SU-DHL-6 (cell line): Measurements from ENCODE around the gene SNRPD1.

Experiments used
- H2AFZ ChIP-seq: fragments of 200-600 bp; sonication (generic); 2 replicates; pipeline ENCODE4 v1.6.1; 2014; ENCODE audit warnings: low read depth, mild to moderate bottlenecking, moderate library complexity, mixed read lengths, antibody characterized with exemption, low read length; ENCODE audit not compliant: severe bottlenecking
- H3F3A ChIP-seq: fragments of 200-600 bp; shearing (Covaris generic); 2 replicates; pipeline ENCODE4 v1.6.0; 2016; ENCODE audit warnings: antibody characterized with exemption, mild to moderate bottlenecking; ENCODE audit not compliant: insufficient read depth
- H3K27ac ChIP-seq: fragments of 200-600 bp; sonication (generic); 2 replicates; pipeline ENCODE4 v1.5.1; 2016; ENCODE audit warnings: low read depth, mild to moderate bottlenecking, low read length, moderate library complexity, mixed read lengths
- H3K27me3 ChIP-seq: fragments of 200-600 bp; sonication (generic), shearing (Covaris generic); 2 replicates; pipeline ENCODE4 v1.6.0; 2014; ENCODE audit warnings: mild to moderate bottlenecking, low read length
- H3K36me3 ChIP-seq: fragments of 200-600 bp; sonication (generic); 2 replicates; pipeline ENCODE4 v1.6.1; 2014; ENCODE audit warnings: mild to moderate bottlenecking, low read length, mixed read lengths
- H3K4me2 ChIP-seq: fragments of 300-600, 200-600 bp; shearing (Covaris generic), sonication (generic); 2 replicates; pipeline ENCODE4 v1.6.0; 2014; ENCODE audit warnings: low read length, low read depth, mild to moderate bottlenecking; ENCODE audit not compliant: poor library complexity, severe bottlenecking
- H3K4me3 ChIP-seq: fragments of 200-600 bp; sonication (generic); 2 replicates; pipeline ENCODE4 v1.5.1; 2014; ENCODE audit warnings: antibody characterized with exemption, low read length, mild to moderate bottlenecking, mixed read lengths; ENCODE audit not compliant: insufficient read depth, poor library complexity, severe bottlenecking
- H3K79me2 ChIP-seq: fragments of 200-600 bp; sonication (generic); 2 replicates; pipeline ENCODE4 v1.6.1; 2014; ENCODE audit warnings: mild to moderate bottlenecking, low read length, moderate library complexity; ENCODE audit not compliant: insufficient read depth
- H3K9ac ChIP-seq: fragments of 200-600 bp; sonication (generic); 2 replicates; pipeline ENCODE4 v1.7.0; 2014; ENCODE audit warnings: mild to moderate bottlenecking, low read length
- H3K9me2 ChIP-seq: fragments of 200-600 bp; sonication (generic); replicated peaks from 2 replicates; pipeline ENCODE4 v1.6.1; 2014; ENCODE audit warnings: low read length; ENCODE audit not compliant: insufficient read depth
- H3K9me3 ChIP-seq: fragments of 200-600 bp; sonication (generic); 2 replicates; pipeline ENCODE4 v1.6.1; 2014; ENCODE audit warnings: low read length, mixed read lengths; ENCODE audit not compliant: insufficient read depth
- H4K20me1 ChIP-seq: fragments of 200-600 bp; sonication (generic); 2 replicates; pipeline ENCODE4 v1.6.1; 2014; ENCODE audit warnings: low read depth, mild to moderate bottlenecking, antibody characterized with exemption, low read length, moderate library complexity, mixed read lengths
- EZH2phosphoT487 ChIP-seq: fragments of 200-600 bp; sonication (generic), shearing (Covaris generic); conservative IDR thresholded peaks from 2 replicates; pipeline ENCODE4 v1.6.1; 2018; ENCODE audit warnings: mild to moderate bottlenecking, antibody characterized with exemption, low read length, moderate library complexity, mixed read lengths
- TF ChIP-seq, protein P1 (sequence below): fragments of 200-600 bp; sonication (generic); IDR thresholded peaks from one replicate; pipeline ENCODE4 v1.5.1; 2017; ENCODE audit warnings: antibody characterized with exemption, mild to moderate bottlenecking, low read length, moderate library complexity; ENCODE audit not compliant: insufficient read depth, poor library complexity, severe bottlenecking

Gene SNRPD1

DNA sequence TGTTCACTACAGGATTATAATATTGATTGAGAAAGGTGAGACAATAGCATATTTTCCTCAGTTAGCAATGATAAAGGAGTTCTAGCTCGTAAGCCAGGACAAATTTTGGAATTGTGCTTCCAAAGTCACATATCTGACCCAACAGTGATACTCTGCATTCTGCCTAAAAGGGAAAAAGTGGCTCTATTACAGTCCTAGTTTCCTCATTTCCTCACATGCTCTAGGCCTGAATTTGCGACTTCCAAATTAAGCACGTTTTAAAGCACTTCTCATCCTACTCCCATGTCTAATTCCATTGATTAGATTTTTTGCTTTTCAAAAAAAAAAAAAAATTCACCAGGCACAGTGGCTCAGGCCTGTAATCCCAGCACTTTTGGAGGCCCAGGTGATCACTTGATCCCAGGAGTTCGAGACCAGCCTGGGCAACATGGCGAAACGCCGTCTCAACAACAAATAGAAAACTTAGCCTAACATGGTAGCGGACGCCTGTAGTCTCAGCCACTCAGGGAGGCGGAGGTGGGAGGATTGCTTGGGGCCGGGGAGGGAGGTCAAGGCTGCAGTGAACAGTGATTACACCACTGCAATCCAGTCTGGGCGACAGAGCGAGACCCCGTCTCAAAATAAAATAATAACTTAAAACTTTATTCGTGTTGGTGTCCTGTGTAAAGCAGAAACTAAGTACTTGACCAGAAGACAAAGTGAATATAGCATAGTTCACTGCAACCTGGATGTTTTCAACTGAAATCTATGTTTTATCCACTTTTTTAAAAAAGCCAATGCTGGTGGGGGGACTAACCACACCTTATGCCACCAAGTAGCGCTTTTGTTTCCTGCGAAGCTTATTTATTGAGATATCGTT lies 13.2 kb upstream of the SNRPD1 start:
- H3K4me2 ChIP-seq = peak overlapping the region; percentile 90
- H3K4me3 ChIP-seq = peak overlapping the region; percentile 88
- no peaks in the 10 kb centered on the region for H3K9me2 ChIP-seq
- no peaks in the 10 kb centered on the region for H4K20me1 ChIP-seq
- peak overlapping the region; percentile 92 for H2AFZ ChIP-seq
- H3K9ac ChIP-seq = peak overlapping the region; percentile 95
- peaks cover 59% of the 10 kb centered on the region for H3K79me2 ChIP-seq
- peak overlapping the region; percentile 90 for H3K27ac ChIP-seq
- H3K36me3 ChIP-seq = no peaks in the 10 kb centered on the region
- peaks cover 26% of the 10 kb centered on the region for H3F3A ChIP-seq
- TF ChIP-seq EZH2phosphoT487 = no peak
- TF ChIP-seq, protein P1, sequence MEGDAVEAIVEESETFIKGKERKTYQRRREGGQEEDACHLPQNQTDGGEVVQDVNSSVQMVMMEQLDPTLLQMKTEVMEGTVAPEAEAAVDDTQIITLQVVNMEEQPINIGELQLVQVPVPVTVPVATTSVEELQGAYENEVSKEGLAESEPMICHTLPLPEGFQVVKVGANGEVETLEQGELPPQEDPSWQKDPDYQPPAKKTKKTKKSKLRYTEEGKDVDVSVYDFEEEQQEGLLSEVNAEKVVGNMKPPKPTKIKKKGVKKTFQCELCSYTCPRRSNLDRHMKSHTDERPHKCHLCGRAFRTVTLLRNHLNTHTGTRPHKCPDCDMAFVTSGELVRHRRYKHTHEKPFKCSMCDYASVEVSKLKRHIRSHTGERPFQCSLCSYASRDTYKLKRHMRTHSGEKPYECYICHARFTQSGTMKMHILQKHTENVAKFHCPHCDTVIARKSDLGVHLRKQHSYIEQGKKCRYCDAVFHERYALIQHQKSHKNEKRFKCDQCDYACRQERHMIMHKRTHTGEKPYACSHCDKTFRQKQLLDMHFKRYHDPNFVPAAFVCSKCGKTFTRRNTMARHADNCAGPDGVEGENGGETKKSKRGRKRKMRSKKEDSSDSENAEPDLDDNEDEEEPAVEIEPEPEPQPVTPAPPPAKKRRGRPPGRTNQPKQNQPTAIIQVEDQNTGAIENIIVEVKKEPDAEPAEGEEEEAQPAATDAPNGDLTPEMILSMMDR = no peak
- H3K9me3 ChIP-seq = no peaks in the 10 kb centered on the region
- no peaks in the 10 kb centered on the region for H3K27me3 ChIP-seq

DNA sequence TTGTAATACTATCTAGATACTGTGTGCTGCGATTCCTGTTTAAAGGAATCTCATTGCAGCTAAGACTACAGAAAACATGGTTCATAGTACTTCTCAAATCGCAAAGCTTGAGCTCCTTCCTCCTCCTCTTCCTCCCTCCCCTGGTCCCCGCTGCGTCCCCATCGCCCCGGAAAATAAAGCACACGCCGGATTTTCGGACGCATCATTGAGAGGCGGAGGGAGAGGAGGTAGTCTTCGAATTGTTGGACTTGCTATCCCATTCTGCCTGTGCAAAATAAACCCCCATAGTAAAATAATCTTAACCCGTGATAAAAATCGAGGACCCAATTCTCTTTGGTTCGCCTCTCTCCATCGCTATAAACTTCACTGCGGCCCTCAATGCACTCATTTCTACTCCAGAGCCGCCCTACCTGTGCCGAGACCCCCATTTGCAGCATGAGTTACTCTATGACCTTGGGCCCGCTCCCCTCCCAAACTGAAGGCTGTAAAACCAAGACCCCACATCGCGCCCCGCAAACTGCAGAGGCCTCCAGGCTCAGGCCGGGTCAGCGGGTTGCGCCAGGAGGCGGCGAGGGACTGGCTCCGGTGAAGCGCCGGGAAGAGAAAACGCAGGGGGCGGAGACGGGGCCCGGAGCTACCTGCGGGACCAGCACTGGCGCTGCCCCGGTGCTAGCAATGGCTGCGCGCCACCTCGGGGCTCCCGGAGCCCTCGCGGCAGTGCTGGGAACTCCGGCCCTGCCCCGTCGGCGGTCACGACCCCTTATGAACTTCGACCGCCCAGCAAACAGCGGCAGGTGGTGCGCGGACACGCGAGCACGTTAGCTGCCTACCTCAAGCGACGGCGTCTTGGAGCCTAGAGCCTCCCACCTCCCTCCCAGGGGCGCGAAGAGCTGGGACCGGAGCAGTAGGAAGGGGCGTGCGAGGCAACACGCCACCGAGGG lies 12.3 kb upstream of the SNRPD1 start:
- Histone ChIP-seq H3K9me2 (no peaks in the 10 kb centered on the region), H3K27me3 (no peaks in the 10 kb centered on the region), H3F3A (peaks cover 28% of the 10 kb centered on the region), H3K79me2 (peaks cover 50% of the 10 kb centered on the region), H3K36me3 (no peaks in the 10 kb centered on the region), H2AFZ (peak overlapping the region; percentile 92), H3K27ac (peak overlapping the region; percentile 90), H4K20me1 (no peaks in the 10 kb centered on the region), H3K4me2 (peak overlapping the region; percentile 90), H3K9ac (peak overlapping the region; percentile 95), H3K4me3 (peak overlapping the region; percentile 88), H3K9me3 (no peaks in the 10 kb centered on the region)
- TF ChIP-seq EZH2phosphoT487 = no peak
- TF ChIP-seq, protein P1 = no peak

DNA sequence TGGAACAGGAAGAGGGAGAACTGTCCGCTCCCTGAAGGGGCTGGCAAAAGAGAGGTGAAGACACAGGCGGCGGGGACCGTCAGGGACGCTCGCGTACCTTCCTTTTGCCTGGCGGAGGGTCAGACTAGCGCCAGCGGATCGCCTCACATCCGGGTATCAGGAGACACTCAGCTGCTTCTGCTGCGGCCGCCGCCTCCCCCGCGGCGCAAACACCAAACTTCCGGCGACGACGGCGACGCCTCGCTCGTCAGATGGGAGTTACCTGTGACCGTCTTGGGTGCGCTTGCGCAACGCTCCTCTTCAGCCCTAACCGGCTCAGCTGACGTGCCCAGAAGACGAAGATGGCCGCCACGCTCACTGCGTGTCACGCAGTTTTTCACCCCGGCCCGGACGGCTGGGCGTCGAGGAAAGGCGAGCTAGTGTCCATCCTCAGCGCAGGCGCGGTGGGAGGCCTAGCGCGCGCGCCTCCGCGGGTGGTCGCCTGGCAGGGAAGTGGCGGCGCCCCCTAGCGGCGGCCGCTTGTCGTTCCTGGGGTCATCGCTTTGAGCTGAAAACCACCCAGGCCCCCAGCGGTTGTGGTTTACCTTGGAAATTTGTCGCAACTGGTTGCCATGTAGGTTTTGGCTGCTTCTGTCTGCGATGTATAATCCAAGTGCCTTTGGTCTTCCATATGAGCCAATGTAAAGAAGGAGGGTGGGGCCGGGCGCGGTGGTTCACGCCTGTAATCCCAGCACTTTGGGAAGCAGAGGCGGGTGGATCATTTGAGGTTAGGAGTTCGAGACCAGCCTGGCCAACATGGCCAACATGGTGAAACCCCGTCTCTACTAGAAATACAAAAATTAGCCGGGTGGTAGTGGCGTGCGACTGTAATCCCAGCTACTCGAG lies 11.3 kb upstream of the SNRPD1 start, which contains the start of gene ESCO1:
Gene ESCO1, minus strand, starts transcription at position 179 of the 885 bp plus-strand sequence. CDS start 25,861 bp downstream, outside the sequence.
- no peaks in the 10 kb centered on the region for H3K9me2 ChIP-seq
- H3K79me2 ChIP-seq = peaks cover 43% of the 10 kb centered on the region
- no peaks in the 10 kb centered on the region for H3K9me3 ChIP-seq
- H2AFZ ChIP-seq = peak within 1 kb of the TSS; percentile 92
- peak within 1 kb of the TSS; percentile 90 for H3K4me2 ChIP-seq
- peak within 1 kb of the TSS; percentile 88 for H3K4me3 ChIP-seq
- peak within 1 kb of the TSS; percentile 90 for H3K27ac ChIP-seq
- no peak for TF ChIP-seq EZH2phosphoT487
- TF ChIP-seq, protein P1 = peak; percentile 84
- no peaks in the 10 kb centered on the region for H3K36me3 ChIP-seq
- no peaks in the 10 kb centered on the region for H3K27me3 ChIP-seq
- H3F3A ChIP-seq = peaks cover 30% of the 10 kb centered on the region
- H3K9ac ChIP-seq = peak within 1 kb of the TSS; percentile 95
- no peaks in the 10 kb centered on the region for H4K20me1 ChIP-seq
